HUDEP-2 (cell line): ENCODE measurements around the gene MLLT10.
"Not testable (repeated sequence)": the region's sequence is repeated elsewhere in the genome, so short reads cannot be mapped to it uniquely, and the experiment has no call there.

ENCODE experiments used
- DNase-seq, 76 experiments: peaks; one replicate each; lab custom pipeline; 2025; ENCODE audit not compliant: unreplicated experiment in 76 of 76; lab: John Stamatoyannopoulos, UW

The MLLT10 gene

DNA sequence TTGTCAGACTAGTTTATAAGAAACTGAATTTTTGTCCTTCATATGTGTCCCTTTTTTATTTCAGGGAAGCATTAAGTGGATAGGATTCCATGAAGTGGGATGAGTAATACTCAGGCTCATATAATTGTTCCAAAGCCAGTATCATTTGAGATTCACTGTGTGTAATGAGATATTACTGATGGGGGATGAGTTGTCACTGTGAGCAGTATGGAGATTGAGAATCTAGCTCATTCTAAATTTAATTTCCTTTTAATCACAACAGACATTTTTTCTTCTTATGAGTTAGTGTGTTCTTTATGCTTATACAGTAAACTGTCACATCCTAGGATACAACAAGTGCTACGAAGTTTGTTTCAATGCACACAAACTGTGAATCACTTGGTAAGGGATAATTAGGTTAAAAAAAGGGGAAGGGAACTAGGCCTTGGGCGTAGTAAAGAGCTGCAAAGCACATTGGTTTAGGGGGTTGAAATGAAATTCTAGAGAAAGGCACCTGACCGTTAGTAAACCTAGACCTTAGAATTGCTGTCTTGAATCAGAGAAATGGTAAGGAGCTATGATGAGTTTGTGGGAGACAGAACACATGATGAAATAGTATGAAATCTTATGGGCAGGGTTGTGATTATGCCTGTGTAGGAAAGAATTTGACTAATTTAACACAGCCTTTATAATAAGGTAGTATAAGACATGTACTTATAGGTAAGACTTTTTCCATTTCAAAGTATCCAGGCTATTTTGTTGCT, 153.4 kb downstream of the MLLT10 start:
- DNase-seq = no peak

GRCh38 chr10:21688009-21688332, 153.9 kb downstream of the MLLT10 start:
- DNase-seq = no peak

GRCh38 chr10:21688870-21689269, 154.8 kb downstream of the MLLT10 start:
- no peak for DNase-seq

GRCh38 chr10:21689881-21690280, 155.8 kb downstream of the MLLT10 start:
- no peak for DNase-seq

GRCh38 chr10:21692916-21693315, 158.9 kb downstream of the MLLT10 start:
- DNase-seq = no peak

- DNase-seq = no peak
Observed at GRCh38 chr10:21693418-21693817, 159.4 kb downstream of the MLLT10 start.

DNA sequence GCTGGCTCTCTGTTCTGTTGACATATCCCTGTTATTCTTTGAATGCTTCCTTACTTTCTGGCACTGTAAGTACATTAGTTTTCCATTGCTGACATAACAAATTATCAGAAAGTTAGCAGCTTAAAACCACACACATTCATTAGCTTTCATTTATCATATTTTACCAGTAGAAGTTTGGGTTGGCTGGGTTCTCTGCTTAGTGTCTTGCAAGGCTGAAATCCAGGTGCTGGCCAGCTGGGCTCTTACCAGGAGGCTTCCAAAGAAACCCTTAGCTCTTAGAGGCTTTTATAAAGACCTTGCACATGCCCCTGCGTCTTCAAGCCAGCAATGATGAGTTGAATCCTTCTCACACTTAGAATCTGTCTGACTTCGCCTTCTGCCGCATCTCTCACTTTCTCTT, 160.6 kb downstream of the MLLT10 start:
- no peak for DNase-seq

DNA sequence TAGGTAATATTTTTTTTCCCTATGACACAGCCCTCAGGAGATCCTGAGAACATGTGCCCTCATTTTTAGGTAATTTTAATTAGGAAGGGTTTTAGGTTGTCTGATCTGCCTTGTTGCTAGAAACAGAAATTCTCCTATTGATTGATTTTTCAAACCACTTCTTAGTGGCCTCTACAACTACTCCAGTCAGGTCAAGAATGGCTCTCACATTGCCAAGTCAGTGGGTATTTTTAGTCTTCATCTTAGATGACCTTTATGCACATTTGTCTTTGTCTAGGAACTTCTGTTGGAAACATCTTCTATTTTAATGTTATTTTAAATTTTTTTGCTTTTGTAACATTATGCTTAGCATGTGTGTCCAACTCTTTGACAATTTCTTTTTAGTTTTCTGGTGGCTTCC, 162.3 kb downstream of the MLLT10 start:
- DNase-seq = no peak

DNA sequence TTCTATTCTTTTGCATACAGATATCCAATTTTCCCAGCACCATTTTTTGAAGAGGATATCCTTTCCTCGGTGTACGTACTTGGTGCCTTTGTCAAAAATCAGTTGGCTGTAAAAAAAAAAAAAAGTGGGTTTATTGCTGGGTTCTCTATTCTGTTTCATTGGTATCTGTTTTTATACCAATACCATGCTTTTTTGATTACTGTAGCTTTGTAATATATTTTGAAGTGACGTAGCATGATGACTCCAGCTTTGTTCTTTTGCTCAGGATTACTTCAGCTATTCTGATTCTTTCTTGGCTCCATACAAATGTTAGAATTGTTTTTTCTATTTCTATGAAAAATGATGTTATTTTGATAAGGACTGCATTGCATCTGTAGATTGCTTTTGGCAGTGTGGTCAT, 165.5 kb downstream of the MLLT10 start:
- DNase-seq = no peak

DNA sequence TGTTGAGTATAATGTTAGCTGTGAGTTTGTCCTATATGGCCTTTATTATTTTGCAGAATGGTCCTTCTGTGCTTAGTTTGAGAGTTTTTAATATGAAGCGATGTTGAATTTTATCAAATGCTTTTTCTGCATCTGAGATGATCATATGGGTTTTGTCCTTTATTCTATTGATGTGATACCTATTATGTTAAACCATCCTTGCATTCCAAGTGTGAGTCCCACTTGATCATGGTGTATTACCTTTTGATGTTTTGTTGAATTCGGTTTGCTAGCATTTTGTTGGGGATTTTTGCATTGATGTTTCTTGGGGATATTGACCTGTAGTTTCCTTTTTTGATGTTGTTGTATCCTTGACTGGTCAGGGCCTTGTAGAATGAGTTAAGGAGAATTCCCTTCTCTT, 166.4 kb downstream of the MLLT10 start:
- no peak for DNase-seq

DNA sequence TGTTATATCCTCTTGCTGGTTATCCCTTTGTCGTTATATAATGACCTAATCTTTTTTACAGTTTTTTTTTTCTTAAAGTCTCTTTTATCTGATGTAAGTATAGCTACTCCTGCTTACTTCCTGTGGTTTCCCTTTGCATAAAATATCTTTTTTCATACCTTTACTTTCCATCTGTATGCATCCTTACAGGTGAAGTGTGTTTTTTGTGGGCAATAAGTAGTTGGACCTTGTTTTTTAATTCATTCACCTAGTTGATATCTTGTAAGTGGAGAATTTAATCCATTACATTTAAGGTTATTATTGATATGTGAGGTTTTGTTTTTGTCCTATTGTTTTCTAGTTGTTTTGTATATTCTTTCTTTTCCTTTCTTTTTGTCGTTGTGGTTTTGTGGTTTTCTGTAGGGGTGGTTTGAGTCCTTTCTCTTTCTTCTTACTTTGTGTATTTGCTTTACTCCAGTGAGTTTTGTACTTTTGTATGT, 168.6 kb downstream of the MLLT10 start:
- peak in 1 of 76 experiments; percentile 0 for DNase-seq

GRCh38 chr10:21705142-21705827, 171.3 kb downstream of the MLLT10 start:
- no peak for DNase-seq

DNA sequence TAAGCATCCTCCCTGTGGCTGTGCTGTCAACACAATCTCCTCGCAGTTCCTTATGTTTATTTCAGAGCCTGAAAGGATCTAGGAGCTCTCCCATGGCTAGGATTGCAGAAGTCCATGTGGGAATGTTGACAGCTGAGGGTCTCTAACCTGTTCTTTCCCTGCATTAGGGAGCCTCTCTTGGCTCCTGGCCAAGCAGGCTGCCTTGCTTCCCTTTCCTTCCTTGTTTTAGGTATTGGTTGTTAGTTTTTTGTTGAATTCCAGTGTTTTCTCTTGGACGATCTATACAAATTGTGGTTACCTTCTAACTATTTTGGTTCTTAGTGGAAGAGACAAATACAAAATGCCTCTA, 171.8 kb downstream of the MLLT10 start:
- DNase-seq = no peak

DNA sequence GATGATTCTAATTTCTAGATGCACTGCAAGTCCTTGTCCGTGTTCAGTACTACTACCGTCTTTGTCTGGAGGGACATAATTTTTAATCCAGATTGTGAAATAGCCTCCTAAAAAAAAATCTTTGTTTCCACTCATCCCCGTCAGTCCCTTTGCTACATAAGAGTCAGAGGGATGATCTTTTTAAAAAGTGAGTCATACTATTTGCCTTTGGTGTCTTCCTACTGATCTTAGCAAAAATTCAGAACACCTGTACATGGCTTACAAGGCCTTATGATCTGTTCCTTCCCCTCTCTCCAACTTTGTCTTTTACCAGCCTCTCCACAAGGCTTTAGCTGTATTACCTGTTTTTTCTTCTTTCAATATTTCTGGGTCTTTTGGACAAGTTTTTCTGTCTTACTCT, 173.5 kb downstream of the MLLT10 start:
- no peak for DNase-seq

DNA sequence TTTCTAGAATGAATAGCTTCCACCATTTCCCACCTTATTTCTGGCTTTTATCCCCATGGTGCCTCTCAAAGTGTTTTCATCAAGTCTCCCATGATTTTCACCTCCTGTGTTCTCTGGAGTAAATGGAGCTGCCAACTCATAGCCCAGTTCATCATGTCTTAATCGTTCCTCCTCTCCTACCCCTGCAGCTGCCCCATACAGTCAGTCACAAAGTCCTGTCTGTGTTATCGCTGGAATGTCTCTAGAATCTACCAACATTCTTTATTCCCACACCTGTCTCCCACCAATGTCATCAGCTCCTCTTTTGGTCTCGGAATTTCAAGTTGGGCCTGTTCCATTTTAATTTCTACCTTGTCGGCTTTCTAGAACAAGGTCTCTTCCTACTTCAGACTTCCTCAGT, 178.9 kb downstream of the MLLT10 start:
- DNase-seq = no peak

DNA sequence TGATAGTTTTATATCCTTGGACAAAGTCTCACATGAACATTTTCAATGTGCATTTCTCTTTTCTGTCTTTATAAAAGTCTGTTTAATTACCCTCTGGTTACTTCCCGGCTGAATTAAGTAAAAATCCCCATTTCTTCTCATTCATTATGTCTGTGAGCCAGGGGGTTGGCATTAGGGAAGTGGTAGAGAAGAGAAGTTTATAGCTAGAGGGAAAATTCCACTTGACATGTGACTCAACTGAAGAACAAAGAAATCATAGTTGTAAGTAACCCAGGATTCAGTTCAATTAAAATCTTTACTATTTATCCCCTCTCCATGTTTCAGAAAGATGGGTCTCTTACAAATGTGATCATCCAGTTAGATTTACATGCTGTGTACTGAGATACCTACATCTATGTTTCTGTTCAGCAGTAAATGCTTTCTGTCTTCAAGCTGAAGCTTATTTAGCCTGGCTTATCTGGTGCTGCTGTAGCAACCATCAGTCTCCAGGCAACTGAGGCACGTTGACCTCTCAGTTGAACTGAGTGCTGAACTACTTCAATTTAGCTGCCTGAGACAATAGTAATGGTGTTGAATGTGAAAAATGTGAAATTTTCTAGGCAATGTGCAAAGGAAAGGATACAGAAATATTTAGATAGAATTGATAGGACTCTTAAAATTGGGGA, 181.6 kb downstream of the MLLT10 start:
- no peak for DNase-seq

DNA sequence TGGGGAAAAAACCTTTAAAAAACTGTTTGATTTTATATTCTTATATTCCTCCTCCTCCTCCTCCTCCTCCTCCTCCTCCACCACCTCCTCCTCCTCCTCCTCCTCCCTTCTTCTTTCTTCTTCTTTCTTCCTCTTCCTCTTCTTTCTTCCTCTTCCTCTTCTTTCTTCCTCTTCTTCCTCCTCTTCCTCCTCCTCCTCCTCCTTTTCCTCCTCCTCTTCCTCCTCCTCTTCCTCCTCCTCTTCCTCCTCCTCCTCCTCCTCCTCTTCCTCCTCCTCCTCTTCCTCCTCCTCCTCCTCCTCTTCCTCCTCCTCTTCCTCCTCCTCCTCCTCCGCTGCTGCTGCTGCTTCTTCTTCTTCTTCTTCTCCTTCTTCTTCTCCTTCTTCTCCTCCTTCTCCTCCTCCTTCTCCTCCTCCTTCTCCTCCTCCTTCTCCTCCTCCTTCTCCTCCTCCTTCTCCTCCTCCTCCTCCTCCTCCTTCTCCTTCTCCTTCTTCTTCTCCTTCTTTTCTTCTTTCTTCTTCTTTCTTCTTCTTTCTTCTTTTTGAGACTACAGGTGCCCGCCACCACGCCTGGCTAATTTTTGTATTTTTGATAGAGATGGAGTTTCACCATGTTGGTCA, 183.5 kb downstream of the MLLT10 start:
- DNase-seq = not testable (repeated sequence)

DNA sequence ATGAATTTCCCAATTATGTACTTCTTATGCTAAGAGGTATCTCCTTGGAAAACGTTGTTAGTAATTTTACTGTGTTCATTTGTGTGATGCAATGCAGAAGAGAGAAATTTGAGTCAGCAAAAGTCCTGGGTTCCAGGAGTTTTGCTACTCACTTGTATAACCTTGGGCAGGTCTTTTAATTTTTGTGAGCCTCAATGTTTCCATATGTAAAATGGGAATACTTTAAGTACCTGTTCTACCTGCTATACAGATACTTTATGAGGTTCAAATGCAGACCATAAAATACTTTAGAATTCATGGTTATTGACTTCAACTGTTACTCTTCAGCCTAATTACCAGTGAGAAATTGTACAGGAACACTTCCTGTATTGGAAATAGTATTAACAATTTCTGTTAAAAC, 185.5 kb downstream of the MLLT10 start:
- no peak for DNase-seq

- no peak for DNase-seq
Observed at GRCh38 chr10:21720090-21720489, 186.1 kb downstream of the MLLT10 start.

DNA sequence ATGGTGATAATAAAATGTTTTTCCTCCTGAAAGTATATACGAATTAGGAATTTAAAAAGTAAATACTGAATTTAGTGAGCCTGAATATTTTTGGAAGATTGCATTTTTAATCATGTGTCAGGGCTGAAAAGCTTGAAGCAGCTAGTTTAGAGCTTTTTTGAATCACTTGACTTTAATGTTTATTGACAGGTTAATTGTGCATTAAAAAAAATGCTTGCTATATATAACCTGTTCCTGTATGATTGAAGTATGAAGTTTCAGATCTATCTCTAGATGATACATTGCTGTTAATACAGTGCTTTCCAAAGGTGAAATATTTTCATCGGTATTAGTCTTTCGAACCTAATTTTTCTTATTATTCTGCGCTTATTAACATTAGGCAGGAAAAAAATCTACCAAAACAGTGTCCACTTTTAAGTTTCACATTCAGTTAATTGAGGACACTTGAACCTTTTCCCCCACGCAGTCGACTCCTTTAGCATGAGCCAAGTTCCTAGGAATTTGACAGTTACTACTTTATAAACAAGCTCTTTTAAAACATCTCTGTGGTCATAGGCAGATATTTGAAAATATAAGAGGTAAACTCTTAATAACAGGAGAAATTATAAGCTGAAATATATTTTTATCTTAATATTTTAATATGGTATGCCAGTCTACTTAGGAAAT, 187.1 kb downstream of the MLLT10 start:
- DNase-seq = no peak

DNA sequence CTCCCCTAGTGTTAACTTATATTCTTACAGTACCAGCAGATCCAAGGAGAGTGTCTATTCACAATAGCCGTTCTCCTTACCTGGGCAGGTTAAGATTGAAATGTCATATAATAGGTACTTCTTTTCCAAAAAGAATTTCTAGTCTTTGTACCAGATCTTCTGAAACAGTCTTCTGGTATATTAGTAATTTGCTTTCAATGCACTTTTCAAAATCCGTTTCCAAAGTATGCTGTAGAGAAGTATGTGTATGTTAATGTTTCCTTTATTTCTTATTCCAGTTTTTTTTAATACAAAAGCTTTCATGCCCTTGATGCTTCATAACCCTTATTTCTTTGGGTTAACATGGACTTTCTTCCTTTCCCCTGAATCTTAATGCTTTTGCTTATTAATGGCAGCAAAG, 188.2 kb downstream of the MLLT10 start:
- DNase-seq = no peak
